Measurements from ENCODE around the gene KHNYN. TPM values are rescaled to one million over a fixed set of nuclear protein-coding genes. Genes with fewer than 3 reads are reported as not detected.
A peak's percentile ranks its signal among the peaks of the same experiment; 100 is the strongest.

KHNYN gene
- total RNA-seq, 1 donor, result 74.9 TPM

- DNase-seq (ENCODE audit: low read depth in 2 of 3, low spot score in 2 of 3), result no peak
These were observed 11.3 kb upstream of the KHNYN start for GRCh38 chr14:24418492-24418873.

DNA sequence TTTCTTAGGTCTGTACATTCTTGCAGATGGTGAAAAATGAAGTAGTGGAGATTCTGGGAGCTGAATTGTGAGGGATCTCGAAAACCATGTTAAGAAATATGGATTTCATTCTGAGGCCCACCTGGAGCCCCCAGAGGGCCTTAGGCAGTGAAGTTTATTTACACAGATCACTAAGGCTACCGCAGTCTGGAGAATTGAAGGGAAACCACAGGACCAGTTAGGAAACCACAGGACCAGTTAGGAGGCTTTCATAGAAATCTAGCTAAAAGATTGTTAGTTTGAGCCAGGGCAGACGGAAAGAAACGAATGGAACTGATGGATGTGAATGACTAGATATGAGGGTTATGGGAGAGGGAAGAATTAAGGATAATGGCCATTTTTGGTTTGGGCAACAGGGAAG, 7.5 kb upstream of the KHNYN start:
- DNase-seq (ENCODE audit: low read depth in 2 of 3, low spot score in 2 of 3), result peak in 2 of 3 donors; percentile 67 to 79

DNA sequence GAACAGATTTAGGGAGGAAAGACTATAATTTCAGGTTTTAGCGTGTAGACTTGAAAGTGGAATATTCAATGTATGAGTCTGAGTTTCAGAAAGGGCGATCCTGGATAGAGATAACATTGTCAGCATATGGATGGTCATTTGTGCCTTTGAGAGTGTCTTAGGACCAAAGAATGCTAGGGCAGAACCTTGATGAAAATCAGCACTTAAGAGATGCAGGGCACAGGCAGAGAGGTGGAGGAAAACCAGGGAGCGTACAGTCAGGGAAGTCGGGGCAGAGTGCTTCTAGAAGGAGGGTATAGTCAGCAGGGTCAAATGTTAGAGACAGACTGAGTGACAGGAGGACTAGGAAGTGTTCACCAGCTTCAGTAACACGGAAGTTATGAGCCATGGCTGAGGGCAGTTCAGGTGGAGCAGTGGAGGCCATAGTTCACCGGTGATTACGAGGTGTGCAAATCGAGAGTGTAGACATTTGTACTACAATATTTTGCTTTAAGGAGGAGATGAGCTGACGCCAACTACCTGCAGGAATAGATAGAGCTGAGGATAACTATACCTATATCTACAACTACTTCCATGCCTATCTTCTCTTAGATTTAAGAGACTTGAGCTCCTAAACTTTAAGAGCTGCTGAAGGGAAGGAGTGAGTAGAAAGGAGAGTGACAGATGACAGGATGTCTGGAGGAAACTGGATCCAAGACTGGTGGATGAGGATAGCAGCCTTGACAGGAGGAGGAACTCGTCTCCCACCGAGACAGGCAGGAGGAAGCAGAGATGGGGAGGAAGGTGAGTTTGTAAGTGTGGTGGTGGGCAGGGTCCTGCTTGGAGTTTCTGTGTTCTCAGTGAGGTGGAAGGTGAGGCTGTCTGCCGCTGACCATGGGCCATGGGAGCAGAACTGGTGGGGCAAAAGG, 6.8 kb upstream of the KHNYN start:
- DNase-seq (ENCODE audit: low read depth in 2 of 3, low spot score in 2 of 3), result no peak

DNA sequence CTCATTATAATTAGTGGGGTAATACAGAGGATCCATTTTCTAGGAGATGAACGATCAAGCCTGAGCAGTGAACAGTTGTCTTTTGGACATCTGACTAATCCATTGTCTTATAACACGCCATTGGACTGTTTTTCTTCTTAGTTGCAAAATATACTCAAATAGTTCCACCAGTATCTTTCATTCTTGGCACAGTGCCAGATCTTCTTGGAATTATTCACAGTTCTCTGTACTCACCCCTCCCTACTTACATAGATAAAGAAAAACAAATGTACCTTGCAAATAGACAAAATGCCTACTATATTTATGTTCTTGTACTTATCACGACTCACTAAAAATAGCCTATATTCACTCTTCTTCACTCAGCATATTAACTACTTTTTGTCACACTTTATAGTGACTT, 4.0 kb upstream of the KHNYN start:
- peak in 1 of 3 donors; percentile 26 for DNase-seq (ENCODE audit: low read depth in 2 of 3, low spot score in 2 of 3)

DNA sequence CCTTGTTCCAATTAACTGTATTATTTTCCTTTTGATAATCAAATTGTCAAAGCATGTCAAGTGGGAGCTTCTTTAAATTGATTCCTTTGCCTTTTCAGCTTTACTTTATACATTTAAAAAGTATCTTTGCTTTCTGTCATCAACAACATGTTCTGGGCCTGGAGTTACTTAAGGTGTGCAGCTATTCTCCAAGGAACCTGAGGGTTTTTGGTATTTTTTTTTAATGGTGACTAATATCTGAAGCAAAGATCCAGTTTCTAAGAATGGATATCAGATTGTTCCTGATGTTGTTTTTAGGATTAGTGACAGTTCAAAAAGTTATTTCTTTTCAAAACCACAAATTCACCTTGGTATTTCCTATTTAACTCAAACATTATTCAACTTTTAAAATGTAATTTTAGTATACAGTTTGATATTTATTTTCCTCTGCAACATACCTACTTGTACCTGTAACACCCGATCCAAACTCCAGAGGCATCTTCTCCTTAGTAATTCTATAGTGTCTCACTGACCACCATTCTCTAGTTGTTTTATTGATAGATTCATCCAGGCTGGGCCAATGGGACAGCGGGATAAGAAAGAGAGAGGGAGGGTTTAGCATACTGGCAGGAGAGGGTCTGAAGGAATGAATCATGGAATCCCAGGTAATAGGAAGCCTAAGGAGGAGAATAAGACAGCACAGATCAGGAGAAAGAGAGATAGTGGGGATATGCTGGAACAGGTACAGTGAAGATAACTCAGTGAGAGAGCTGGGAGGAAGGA, 3.4 kb upstream of the KHNYN start:
- DNase-seq (ENCODE audit: low read depth in 2 of 3, low spot score in 2 of 3), result no peak

DNA sequence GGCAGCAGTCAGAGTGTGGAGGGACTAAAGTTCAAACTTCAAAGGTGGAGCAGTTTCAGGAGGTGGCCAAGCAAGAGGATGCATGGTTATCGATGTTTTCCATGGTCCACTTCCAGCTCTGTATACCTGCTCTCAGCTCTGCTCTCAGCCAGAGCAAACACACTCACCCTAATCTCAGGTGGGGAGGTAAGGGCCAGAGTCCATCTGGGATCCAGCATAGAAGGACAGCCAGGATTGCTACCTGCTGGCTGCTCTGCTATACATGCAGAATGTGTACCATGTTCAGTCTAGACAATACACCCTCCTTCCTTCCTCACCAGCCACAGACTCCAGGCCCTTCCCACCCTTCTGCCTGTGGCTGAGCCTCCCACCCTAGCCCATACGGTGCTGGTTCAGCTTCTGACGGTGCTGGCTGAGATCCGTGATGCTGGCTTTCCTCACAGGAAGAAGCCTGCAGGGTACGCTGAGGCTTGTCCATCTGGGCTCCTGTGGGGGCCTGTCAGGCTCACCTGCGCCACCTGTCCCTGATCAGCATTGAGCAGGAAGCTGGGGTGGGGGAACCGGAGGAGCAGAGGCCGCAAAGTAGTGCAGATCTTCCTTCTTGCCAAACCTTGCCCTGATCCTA, 2.7 kb upstream of the KHNYN start:
- DNase-seq (ENCODE audit: low read depth in 2 of 3, low spot score in 2 of 3), result peak in 1 of 3 donors; percentile 51

GRCh38 chr14:24427537-24428508, 1.9 kb upstream of the KHNYN start:
- no peak for DNase-seq (ENCODE audit: low read depth in 2 of 3, low spot score in 2 of 3)

DNA sequence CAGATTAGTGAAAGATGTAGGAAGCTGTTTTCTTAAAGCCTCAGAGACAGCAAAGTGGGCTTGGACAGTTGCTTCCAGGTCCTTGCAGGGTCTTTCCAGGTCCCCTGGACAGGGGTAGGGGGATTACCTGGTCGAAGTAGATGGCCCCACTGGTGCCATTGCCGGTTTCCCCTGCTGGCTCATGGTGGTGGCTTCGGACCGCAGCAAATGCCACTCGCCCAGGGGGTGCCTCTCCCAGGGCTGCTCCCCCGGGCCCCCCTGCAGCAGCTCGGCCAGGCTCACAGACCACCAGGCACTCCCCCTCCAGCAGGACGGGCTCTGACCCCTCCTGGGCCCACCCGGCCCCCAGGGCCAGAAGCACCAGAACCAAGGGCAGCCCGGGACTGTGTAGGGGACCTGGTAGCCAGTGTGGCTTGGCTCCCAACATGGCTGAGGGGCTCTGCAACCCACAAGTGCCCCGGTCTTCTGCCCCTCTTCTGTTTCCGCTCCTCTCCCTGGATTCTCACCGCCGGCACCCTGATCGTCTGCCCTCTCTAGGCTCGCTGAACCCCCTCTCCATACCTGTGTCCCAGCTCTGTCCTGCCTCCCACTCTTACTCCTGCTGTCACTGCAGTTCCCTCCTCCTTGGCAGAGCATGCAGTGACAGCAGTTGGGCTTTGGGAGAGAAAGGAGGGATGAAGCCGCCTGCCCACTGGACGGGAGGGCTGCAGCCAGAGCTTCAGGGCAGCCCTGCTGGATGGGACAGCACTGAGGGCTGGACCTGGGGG, 943 bp upstream of the KHNYN start:
- no peak for DNase-seq (ENCODE audit: low read depth in 2 of 3, low spot score in 2 of 3)

- peak in 2 of 3 donors; percentile 50 to 56 for DNase-seq (ENCODE audit: low read depth in 2 of 3, low spot score in 2 of 3)
These were observed 458 bp downstream of the KHNYN start for GRCh38 chr14:24430143-24430681.

- peak in 2 of 3 donors; percentile 57 to 62 for DNase-seq (ENCODE audit: low read depth in 2 of 3, low spot score in 2 of 3)
These were observed 1.2 kb downstream of the KHNYN start for GRCh38 chr14:24430682-24431568.

DNA sequence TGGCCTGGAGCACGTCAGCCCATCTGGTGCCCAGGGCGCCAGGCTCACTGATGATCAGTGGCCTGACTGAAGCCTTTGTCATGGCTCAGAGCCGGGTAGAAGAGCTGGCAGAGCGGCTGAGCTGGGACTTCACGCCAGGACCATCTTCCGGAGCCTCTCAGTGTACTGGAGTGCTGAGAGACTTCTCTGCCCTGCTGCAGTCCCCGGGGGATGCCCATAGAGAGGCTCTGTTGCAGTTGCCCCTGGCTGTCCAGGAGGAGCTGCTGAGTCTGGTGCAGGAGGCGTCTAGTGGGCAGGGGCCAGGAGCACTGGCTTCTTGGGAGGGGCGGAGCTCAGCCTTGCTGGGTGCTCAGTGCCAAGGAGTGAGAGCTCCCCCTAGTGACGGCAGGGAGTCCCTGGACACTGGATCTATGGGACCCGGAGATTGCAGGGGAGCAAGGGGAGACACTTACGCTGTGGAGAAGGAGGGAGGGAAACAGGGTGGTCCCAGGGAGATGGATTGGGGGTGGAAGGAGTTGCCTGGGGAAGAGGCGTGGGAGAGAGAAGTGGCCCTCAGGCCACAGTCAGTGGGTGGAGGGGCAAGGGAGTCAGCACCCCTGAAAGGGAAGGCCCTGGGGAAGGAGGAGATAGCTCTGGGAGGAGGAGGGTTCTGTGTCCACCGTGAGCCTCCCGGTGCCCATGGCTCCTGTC, 2.0 kb downstream of the KHNYN start:
- DNase-seq (ENCODE audit: low read depth in 2 of 3, low spot score in 2 of 3), result peak; percentile 77 to 95 (median 92)

DNA sequence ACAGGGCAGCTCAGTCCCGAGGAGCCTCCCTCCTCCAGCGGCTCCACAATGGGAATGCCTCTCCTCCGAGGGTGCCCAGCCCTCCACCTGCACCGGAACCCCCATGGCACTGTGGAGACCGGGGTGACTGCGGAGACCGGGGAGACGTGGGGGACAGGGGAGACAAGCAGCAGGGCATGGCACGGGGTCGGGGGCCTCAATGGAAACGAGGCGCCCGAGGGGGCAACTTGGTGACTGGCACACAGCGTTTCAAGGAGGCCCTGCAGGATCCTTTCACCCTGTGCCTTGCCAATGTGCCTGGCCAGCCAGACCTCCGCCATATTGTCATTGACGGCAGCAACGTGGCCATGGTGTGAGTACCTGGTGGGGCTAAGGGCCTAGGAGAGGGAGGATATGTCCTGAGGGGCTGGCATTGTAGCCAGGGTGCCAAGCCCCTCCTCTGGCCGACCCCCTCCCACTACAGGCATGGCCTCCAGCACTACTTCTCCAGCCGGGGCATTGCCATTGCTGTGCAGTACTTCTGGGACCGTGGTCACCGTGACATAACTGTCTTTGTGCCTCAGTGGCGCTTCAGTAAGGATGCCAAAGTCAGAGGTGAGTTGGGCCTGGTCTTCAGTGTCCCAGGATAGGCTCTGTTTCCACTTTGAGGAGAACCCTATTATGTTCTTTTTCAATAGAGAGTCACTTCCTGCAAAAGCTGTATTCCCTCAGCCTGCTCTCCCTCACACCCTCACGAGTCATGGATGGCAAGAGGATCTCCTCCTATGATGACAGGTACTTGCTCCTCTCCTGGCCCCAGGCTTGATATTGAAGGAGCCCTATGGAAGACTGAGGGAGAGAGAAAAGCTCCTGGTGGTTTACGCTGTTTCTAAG, 2.7 kb downstream of the KHNYN start:
- no peak for DNase-seq (ENCODE audit: low read depth in 2 of 3, low spot score in 2 of 3)

GRCh38 chr14:24434036-24434435, 4.3 kb downstream of the KHNYN start:
- no peak for DNase-seq (ENCODE audit: low read depth in 2 of 3, low spot score in 2 of 3)

- no peak for DNase-seq (ENCODE audit: low read depth in 2 of 3, low spot score in 2 of 3)
These were observed 4.9 kb downstream of the KHNYN start for GRCh38 chr14:24434676-24435075.

- DNase-seq (ENCODE audit: low read depth in 2 of 3, low spot score in 2 of 3), result no peak
These were observed 5.5 kb downstream of the KHNYN start for GRCh38 chr14:24435192-24435810.

GRCh38 chr14:24435998-24436354, 6.2 kb downstream of the KHNYN start:
- DNase-seq (ENCODE audit: low read depth in 2 of 3, low spot score in 2 of 3), result no peak
